Fibroblast of mammary gland (primary cell): ENCODE measurements around the gene JAG2.

Experiments used
- DNase-seq: peaks from one replicate; pipeline ENCODE4 v3.0.0-alpha.2; 2010; ENCODE audit warnings: low read depth
- H3K4me3 ChIP-seq: 2 replicates; pipeline ENCODE4 v1.5.1; 2011; ENCODE audit warnings: low read depth, mild to moderate bottlenecking, low read length, moderate library complexity; ENCODE audit not compliant: control insufficient read depth
- CTCF ChIP-seq: conservative IDR thresholded peaks from 2 replicates; pipeline ENCODE4 v1.5.1; 2011; ENCODE audit warnings: low read depth, low read length, inconsistent platforms; ENCODE audit not compliant: control insufficient read depth, insufficient read depth

JAG2 gene

DNA sequence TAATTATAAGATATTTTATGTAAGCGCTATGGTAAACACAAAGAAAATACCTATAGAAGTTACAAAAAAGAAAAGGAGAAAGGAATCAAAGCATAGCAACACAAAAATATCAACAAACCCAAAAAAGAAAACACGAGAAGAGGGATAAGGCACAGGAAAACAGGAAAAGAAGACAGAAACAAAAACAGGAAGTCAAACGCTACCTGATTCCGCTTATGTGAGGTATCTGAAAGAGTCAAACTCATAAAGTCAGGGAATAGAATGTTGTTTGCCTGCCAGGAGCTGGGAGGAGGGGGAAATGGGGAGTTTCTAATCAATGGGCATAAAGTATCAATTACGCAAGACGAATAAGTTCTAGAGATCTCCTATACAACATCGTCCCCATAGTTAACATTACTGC is 63.4 kb downstream of the JAG2 start:
- no peak for TF ChIP-seq CTCF
- DNase-seq, result no peak
- no peak overlapping the region for H3K4me3 ChIP-seq

DNA sequence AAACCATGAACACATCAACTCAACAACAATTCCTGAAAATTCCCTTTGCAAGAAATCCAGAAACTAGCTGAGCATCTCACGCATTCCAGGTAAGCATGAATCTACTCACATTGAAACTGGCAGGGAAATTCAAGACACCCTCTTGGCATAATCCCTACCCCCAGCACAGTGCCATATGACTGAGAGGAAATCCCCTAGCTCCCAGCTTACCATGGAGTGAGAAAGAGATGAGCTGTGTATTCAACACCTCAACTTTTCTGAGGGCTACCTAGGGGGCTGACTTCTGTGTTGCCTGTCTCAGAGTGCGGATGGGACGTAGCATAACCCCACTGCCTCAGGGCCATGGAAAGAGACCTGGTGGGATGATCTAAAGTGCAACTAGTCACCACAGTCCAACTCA is 65.7 kb downstream of the JAG2 start:
- TF ChIP-seq CTCF, result no peak
- no peak overlapping the region for H3K4me3 ChIP-seq
- DNase-seq, result no peak

DNA sequence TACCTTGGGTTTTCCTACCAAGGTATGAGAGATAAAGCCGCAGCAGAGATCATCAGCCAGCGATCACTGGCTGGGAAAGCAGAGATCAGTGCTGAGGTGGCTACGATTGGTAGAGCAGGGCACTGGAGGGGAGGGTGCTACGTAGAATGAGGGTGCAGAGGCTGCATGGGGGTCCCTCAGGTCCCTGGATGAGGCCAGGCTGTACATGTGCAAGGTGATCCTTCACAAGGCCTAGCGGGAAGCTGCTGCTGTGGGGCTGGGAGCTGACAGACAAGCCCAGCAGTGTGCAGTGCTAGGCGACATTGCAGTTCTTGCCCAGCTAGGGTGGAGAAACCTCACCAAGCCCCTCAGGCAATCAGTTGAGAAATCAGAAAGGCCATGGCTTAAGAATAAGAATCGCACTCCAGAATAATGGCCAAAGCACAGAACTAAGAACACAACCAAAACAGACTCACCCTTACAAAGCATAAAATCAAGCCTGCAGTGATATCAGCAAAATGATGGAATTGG is 66.2 kb downstream of the JAG2 start:
- H3K4me3 ChIP-seq, result no peak overlapping the region
- no peak for TF ChIP-seq CTCF
- no peak for DNase-seq

GRCh38 chr14:105100910-105101309 is 67.7 kb downstream of the JAG2 start:
- TF ChIP-seq CTCF, result no peak

GRCh38 chr14:105099778-105100177 is 68.8 kb downstream of the JAG2 start:
- no peak for DNase-seq
- no peak overlapping the region for H3K4me3 ChIP-seq
- TF ChIP-seq CTCF, result no peak

More at GRCh38 chr14:105100910-105101309, 67.7 kb downstream of the JAG2 start:
- no peak overlapping the region for H3K4me3 ChIP-seq
- DNase-seq, result no peak

- no peak overlapping the region for H3K4me3 ChIP-seq
- TF ChIP-seq CTCF, result no peak
- no peak for DNase-seq
These were observed 70.3 kb downstream of the JAG2 start for GRCh38 chr14:105098316-105098715.

- no peak for DNase-seq
- no peak for TF ChIP-seq CTCF
- no peak overlapping the region for H3K4me3 ChIP-seq
These were observed 70.8 kb downstream of the JAG2 start for GRCh38 chr14:105097794-105098127.
